Esophagus muscularis mucosa (tissue), 4 donors: ENCODE results near the gene NTRK2. TPM values are rescaled to one million over a fixed set of nuclear protein-coding genes. Genes with fewer than 3 reads are reported as not detected.

ENCODE experiments used
- DNase-seq: peaks from one replicate; pipeline ENCODE4 v3.0.0-alpha.2; 2017; ENCODE audit errors: extremely low spot score
- H3K27ac ChIP-seq, 4 donors: fragments of 200-600 bp; sonication (generic); replicated peaks in 1 of 4; 1 replicate in 3 of 4; 2 replicates in 1 of 4; pipeline ENCODE4 v1.5.1; 2016 to 2019; ENCODE audit warnings: mild to moderate bottlenecking in 1 of 4
- H3K27me3 ChIP-seq, 4 donors: fragments of 200-600 bp; sonication (generic); one replicate each; pipeline versions ENCODE4 v1.5.1 to v1.6.0; 2016 to 2019
- H3K36me3 ChIP-seq, 4 donors: fragments of 200-600 bp; sonication (generic); one replicate each; pipeline ENCODE4 v1.5.1; 2016 to 2019
- H3K4me1 ChIP-seq, 4 donors: fragments of 200-600 bp; sonication (generic); one replicate each; pipeline ENCODE4 v1.5.1; 2016 to 2019
- H3K4me3 ChIP-seq, 4 donors: fragments of 200-600 bp; sonication (generic); 1 replicate in 2 of 4; 2 replicates in 2 of 4; pipeline ENCODE4 v1.5.1; 2016 to 2019; ENCODE audit warnings: mild to moderate bottlenecking in 4 of 4, moderate library complexity in 1 of 4
- H3K9me3 ChIP-seq, 4 donors: fragments of 200-600 bp; sonication (generic); 1 replicate in 3 of 4; 2 replicates in 1 of 4; pipeline ENCODE4 v1.5.1; 2016 to 2019
- EP300 ChIP-seq: sonication (generic); formaldehyde crosslinking; IDR thresholded peaks from one replicate; pipeline ENCODE4 v1.6.1; 2017; ENCODE audit warnings: antibody characterized with exemption
- POLR2A ChIP-seq: fragments of 450-650 bp; IDR thresholded peaks from one replicate; pipeline ENCODE4 v1.6.1; 2017; ENCODE audit warnings: antibody characterized with exemption, moderate library complexity, mild to moderate bottlenecking, low read depth
- POLR2AphosphoS5 ChIP-seq, 2 donors: sonication (generic); formaldehyde crosslinking; IDR thresholded peaks; one replicate each; pipeline ENCODE4 v1.6.1; 2017; ENCODE audit warnings: antibody characterized with exemption in 2 of 2
- WGBS: methylation state at CpG from one replicate; pipeline ENCODE4 v1.1.5; 2018; 5-methylcytosine and 5-hydroxymethylcytosine counted together
- intact Hi-C: fragments of 100-400 bp; cut with DNase I; formaldehyde crosslinking; loops from one replicate; pipeline ENCODE4 v1.15.1; 2023
- total RNA-seq, 4 donors: library from RNA; depleted of rRNA; stranded (reverse); fragments of >200 nt; gene quantifications; one replicate each; pipeline versions ENCODE4 v1.1.0 to v1.2.1, GENCODE V29; 2016
- TF ChIP-seq, protein P1 (sequence below), 3 experiments: fragments of 200-600 bp in 2 of 3; fragments of 450-650 bp in 1 of 3; sonication (generic) in 2 of 3; IDR thresholded peaks; one replicate each; pipeline ENCODE4 v1.5.1; 2017 to 2019; ENCODE audit warnings: antibody characterized with exemption in 3 of 3, mild to moderate bottlenecking in 2 of 3, moderate library complexity in 1 of 3

NTRK2 gene
- total RNA-seq, 4 donors from 2014 or later, result 1.2 to 6.3 (median 5.5) TPM

DNA sequence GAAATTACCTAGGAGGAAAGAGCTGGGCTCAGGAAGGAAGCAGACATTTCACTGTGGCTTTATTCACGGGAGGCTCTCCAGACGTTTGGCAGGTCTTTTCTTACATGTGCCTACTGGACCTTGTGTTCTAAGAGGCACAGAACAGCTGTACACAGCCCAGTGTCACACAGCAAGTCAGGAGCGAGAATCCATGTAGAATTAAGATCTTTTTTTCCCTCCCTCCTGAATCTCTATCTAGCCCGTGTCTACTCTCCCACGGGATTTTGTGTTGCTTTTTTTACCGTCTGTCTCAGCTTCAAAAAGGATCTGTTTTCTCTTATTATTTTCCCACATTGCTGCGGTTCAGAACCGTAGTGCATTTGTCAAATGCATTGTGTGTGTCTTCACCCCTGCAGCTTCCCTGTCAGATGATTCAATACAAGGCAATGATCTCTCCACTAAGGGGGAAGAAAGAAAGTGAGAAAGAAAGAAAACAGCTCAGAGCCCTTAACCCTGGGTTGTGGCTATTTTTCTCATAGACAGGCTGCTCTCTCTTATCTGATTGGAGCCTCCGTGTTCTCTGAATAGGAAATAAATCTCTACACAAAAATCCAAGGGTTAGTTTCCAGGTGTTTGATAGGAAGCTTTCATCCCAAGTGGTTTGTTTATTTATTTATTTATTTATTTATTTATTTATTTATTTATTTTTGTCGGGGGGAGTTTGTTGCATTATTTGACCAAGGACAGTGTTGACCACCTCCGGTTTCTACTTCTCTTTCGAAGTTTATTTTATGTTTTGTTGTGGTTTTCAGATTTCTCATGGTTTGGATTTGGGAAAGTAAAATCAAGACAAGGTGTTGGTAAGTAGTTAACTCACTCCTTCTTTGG, 191.0 kb downstream of the NTRK2 start:
- TF ChIP-seq POLR2AphosphoS5 (IDR thresholded peaks at IDR 0.05) (no peak), EP300 (no peak), POLR2A (no peak)
- TF ChIP-seq, protein P1, sequence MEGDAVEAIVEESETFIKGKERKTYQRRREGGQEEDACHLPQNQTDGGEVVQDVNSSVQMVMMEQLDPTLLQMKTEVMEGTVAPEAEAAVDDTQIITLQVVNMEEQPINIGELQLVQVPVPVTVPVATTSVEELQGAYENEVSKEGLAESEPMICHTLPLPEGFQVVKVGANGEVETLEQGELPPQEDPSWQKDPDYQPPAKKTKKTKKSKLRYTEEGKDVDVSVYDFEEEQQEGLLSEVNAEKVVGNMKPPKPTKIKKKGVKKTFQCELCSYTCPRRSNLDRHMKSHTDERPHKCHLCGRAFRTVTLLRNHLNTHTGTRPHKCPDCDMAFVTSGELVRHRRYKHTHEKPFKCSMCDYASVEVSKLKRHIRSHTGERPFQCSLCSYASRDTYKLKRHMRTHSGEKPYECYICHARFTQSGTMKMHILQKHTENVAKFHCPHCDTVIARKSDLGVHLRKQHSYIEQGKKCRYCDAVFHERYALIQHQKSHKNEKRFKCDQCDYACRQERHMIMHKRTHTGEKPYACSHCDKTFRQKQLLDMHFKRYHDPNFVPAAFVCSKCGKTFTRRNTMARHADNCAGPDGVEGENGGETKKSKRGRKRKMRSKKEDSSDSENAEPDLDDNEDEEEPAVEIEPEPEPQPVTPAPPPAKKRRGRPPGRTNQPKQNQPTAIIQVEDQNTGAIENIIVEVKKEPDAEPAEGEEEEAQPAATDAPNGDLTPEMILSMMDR (IDR thresholded peaks at IDR 0.05), result no peak
- DNase-seq, result no peak
- Histone ChIP-seq H3K27ac (no peak overlapping the region), H3K9me3 (no peaks in the 10 kb centered on the region), H3K4me3 (no peak overlapping the region), H3K36me3 (no peaks in the 10 kb centered on the region), H3K27me3 (no peaks in the 10 kb centered on the region), H3K4me1 (peaks cover 11 to 30% (median 25%) of the 10 kb centered on the region in 4 donors)
- WGBS, result 73% methylated on average over 12 of the region's 12 CpGs
- intact Hi-C loops, result no loop called here

- Histone ChIP-seq H3K4me1 (peaks cover 2 to 22% (median 19%) of the 10 kb centered on the region in 4 donors), H3K4me3 (no peak overlapping the region), H3K9me3 (no peaks in the 10 kb centered on the region), H3K36me3 (no peaks in the 10 kb centered on the region), H3K27me3 (no peaks in the 10 kb centered on the region), H3K27ac (no peak overlapping the region)
- TF ChIP-seq, protein P1 (IDR thresholded peaks at IDR 0.05), result no peak
- no peak for TF ChIP-seq EP300
- TF ChIP-seq POLR2A, result no peak
- no peak for TF ChIP-seq POLR2AphosphoS5 (IDR thresholded peaks at IDR 0.05)
- 90% methylated on average over 4 of the region's 4 CpGs for WGBS
- DNase-seq, result no peak
- intact Hi-C loops, result no loop called here
These were observed 191.9 kb downstream of the NTRK2 start for GRCh38 chr9:84861455-84861854.

- Histone ChIP-seq H3K27me3 (no peaks in the 10 kb centered on the region), H3K4me3 (no peak overlapping the region), H3K9me3 (no peaks in the 10 kb centered on the region), H3K36me3 (no peaks in the 10 kb centered on the region), H3K27ac (no peak overlapping the region), H3K4me1 (peaks cover 0 to 18% (median 11%) of the 10 kb centered on the region in 4 donors)
- intact Hi-C loops, result no loop called here
- DNase-seq, result no peak
- 90% methylated on average over 7 of the region's 7 CpGs for WGBS
- TF ChIP-seq, protein P1 (IDR thresholded peaks at IDR 0.05), result no peak
- TF ChIP-seq POLR2A, result no peak
- no peak for TF ChIP-seq POLR2AphosphoS5 (IDR thresholded peaks at IDR 0.05)
- TF ChIP-seq EP300, result no peak
These were observed 192.8 kb downstream of the NTRK2 start for GRCh38 chr9:84862308-84862707.

GRCh38 chr9:84862810-84863287, 193.3 kb downstream of the NTRK2 start:
- no peaks in the 10 kb centered on the region for H3K36me3 ChIP-seq
- intact Hi-C loops, result no loop called here
- no peak overlapping the region for H3K4me3 ChIP-seq
- H3K27ac ChIP-seq, result no peak overlapping the region
- no peaks in the 10 kb centered on the region for H3K9me3 ChIP-seq
- H3K27me3 ChIP-seq, result no peaks in the 10 kb centered on the region
- no peak for DNase-seq
- peaks cover 0 to 17% (median 6%) of the 10 kb centered on the region in 4 donors for H3K4me1 ChIP-seq
- WGBS, result 34% methylated on average over 2 of the region's 2 CpGs
- TF ChIP-seq, protein P1 (IDR thresholded peaks at IDR 0.05), result no peak
- TF ChIP-seq EP300, result no peak
- no peak for TF ChIP-seq POLR2A
- TF ChIP-seq POLR2AphosphoS5 (IDR thresholded peaks at IDR 0.05), result no peak
